ENCODE measurements around the gene PTGIS.

- TF ChIP-seq CTCF (conservative IDR thresholded peaks at IDR 0.05) (no peak), EZH2 (IDR thresholded peaks at IDR 0.05; ENCODE audit: low read depth) (no peak)
Observed at GRCh38 chr20:49486064-49486463, 81.9 kb downstream of the PTGIS start.

All from PC-9 (cell line).